NCI-H774 (cell line): ENCODE measurements around the gene PKN3.
"Not testable (repeated sequence)": the region's sequence is repeated elsewhere in the genome, so short reads cannot be mapped to it uniquely, and the experiment has no call there.

ENCODE experiments used
- DNase-seq: peaks from one replicate; lab custom pipeline; 2025; lab: John Stamatoyannopoulos, UW

PKN3 gene

DNA sequence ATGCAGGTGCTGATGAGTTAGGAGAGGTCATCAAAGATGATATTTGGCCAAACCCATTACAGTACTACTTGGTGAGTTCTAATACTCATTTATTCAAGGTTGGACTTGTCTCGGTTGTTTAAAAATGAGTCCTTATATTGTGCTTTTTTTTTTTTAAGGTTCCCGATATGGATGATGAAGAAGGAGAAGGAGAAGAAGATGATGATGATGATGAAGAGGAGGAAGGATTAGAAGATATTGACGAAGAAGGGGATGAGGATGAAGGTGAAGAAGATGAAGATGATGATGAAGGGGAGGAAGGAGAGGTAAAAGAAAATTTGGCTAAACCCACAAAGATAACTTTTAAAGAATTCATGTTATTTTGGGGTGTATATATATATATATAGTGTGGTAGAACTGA, 8.6 kb upstream of the PKN3 start:
- DNase-seq, result not testable (repeated sequence)

DNA sequence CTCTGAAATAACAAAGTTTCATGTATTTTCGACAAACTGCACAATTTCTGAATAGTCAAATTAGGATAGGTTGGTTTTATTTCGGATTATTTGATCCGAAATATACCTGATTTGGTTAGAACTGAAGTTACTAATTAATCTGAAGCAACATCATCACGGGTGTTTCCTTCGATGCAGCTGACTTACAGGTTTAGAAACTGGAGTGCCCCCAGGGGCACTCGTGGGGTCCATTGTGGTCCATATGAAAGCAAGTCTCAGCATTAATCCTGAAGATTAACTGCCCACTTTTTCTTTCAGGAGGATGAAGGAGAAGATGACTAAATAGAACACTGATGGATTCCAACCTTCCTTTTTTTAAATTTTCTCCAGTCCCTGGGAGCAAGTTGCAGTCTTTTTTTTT, 8.0 kb upstream of the PKN3 start:
- DNase-seq, result no peak

DNA sequence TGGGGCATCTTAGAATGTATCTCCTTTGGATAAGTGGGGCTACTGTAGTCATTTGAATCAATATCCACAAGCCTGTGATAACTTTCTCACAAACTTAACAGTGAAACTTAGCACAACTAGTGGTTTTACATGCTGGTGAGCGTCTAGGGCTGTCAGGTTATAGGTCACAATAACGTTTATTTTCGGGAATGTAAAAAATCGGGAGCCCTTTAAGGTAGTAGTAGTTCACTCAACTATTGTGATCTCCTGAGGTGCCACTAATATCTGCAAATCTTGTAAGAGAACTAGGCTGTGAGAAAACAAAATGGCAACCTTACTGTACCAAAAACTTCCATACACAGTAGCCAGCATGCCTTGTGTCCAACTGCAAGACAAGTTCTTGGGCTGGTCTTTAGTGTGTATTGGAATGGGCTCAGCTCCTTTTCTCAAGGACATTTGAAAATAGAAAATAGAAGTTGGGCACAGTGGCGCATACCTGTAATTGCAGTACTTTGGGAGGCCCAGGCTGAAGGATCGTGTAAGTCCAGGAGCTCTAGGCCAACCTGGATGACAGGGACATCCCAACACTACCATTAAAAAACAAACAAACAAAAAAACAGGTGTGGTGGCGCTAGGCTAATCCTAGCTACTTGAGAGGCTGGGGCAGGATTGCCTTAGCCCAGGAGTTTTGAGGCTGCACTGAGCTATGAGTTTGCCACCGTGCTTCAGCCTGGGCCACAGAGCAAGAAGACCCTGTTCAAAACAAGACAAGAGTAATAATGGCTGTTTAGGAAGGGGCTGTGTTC, 5.2 kb upstream of the PKN3 start:
- no peak for DNase-seq

DNA sequence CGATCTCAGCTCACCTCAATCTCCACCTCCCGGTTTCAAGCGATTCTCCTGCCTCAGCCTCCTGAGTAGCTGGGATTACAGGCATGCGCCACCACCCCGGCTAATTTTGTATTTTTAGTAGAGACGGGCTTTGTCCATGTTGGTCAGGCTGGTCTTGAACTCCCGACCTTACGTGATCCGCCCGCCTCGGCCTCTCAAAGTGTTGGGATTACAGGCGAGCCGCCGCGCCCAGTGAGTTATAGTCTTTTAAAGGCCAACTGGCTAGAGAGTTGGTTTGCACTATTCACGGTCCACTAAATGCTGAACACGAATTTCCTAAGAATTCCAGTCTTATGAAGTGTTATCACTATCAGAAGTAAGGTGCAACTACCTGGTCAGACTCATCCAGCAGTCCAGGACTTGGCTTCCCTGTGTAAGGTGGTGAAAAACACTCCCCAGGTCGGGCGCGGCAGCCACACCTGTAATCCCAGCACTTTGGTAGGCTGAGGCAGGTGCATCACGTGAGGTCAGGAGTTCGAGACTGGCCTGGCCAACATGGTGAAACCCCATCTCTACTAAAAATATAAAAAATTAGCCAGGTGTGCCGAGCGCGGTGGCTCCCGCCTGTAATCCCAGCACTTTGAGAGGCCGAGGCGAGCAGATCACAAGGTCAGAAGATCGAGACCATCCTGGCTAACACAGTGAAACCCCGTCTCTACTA, 3.1 kb upstream of the PKN3 start:
- DNase-seq, result not testable (repeated sequence)

DNA sequence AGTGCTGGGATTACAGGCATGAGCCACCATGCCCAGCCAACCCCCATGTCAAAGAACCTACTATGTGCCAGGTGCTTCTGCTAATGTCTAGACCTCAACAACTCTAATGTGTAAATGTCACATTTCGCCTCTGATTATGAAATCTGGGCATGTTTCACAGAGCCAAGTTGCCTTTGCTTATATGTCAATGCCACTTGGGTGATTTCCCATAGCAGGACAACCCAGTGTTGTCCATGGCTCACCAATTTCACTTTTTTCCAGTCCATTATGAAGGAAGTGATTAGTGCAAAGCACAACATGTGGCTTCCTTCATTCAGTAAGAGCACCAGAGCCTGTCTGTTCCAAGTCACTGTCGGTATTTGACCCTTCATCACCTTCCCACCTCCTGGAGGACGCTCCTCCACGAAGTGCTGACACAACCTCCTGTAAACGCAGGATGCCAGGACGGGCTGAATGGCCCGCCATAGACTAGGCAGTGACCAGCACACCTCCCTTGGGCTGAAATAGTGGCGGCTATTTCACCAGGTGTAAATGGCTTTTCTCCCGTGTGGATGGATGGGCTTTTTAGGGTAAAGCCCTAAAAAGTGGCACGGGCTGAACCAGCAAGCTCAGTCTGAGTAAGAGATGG, 962 bp upstream of the PKN3 start:
- DNase-seq, result no peak

DNA sequence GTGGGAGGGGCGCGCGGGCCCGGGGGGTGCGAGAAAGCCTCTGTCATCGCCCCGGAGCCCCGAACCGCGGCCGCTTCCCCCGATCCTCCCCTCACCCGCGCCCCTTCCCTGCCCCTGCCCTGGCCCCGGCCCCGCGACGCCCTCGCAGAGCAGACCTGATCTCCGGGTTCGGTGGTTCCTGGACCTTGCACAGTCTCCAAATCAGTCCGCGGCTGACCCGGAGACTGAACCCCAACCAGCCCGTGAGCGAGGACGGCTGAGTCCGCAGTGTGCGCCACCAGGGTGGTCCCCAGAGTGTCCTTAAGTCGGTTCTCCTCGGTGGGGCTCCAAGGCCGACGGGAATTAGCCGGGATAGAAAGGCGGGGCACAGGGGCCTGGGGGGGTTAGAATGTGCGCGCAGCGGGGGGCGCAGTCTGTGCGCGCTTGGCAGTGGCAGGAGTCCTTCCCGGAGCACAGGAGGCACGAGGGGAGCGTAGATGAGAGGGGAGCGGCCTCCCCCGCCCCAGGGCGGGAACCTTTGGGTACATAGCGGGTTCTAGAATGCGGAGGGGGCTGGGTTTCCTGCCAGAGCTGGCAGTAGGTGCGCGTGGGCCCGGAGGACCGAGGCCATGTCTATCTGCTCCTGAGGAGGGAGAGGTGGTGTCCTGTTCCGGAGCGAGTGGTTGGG, 779 bp downstream of the PKN3 start:
- DNase-seq, result no peak

DNA sequence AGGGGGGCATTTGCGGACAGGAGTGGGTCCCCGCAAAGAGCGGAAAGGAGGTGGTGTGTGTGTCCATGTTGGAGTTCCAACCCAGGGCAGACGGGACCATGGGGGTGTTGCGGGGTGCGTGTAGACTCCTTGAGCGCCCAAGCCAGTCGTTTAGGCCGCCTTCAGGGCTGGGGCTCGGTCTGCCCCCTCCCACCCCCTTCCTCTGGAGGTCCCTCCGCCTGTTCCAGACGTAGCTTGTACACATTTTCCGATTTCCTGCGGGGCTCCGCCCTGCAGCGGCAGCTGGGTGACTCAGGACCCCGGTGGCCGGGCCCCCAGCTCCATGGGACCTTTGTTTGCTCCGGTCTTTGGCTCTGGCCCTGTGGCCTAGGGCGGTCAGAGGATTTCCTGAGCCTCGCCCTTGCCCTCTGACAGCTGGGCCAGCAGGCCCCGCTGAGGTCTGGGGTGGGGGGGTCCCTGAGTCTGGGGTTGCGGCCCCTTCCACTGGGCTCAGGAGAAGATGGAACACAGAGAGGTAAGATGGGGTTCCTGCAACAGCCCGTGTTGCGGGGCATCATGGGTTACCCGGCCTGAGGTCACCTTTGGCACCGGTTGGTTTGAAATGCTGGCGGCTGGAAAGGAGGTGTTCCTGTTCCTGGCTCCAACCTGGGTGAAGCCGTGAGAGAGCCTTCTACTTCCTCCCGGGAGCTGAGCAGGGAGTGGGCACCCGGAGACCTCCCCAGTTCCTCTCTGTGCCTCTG, 1.5 kb downstream of the PKN3 start:
- DNase-seq, result no peak

DNA sequence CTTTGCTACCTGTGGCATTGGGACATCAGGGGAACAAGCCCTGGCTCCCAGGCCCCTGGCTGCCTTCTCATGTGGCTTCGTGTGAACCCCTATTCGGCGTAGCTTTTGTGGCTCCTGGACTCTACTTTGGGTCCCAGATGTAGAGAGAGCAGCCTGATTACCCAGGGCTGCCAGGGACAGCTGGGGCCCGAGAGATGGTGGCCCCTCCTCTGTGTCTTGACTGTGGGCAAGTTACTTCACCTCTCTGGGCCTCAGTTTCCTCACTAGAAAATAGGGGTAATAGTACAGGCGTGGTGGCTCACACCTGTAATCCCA, 2.0 kb downstream of the PKN3 start:
- no peak for DNase-seq

DNA sequence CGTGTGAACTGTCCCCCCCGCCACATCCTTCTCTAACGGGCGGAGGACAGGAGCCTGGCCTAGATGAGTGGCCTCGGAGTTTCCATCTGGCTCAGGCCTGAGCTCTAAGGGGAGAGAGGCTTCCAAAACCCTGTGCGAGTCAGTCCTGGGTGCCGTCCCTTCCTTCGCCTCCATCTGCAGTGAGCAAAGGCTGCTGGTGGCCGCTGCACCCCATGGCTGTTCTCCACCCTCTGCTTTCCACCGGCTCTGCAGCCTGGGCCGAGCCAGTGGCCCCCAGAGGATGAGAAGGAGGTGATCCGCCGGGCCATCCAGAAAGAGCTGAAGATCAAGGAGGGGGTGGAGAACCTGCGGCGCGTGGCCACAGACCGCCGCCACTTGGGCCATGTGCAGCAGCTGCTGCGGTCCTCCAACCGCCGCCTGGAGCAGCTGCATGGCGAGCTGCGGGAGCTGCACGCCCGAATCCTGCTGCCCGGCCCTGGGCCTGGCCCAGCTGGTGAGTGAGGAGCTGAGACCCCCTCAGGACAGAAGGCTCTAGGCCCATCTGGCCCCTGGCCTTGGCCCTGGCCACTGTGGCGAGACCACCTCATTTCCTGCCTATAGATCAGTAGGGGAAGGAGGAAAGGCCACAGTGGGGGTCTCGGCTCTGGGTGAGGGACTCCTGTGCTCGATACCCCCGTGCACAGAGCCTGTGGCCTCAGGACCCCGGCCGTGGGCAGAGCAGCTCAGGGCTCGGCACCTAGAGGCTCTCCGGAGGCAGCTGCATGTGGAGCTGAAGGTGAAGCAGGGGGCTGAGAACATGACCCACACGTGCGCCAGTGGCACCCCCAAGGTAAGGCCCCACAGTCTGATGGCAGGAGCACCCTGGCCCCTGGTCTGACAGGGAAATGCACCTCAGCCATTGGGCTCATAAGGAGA, 3.0 kb downstream of the PKN3 start:
- DNase-seq, result no peak

DNA sequence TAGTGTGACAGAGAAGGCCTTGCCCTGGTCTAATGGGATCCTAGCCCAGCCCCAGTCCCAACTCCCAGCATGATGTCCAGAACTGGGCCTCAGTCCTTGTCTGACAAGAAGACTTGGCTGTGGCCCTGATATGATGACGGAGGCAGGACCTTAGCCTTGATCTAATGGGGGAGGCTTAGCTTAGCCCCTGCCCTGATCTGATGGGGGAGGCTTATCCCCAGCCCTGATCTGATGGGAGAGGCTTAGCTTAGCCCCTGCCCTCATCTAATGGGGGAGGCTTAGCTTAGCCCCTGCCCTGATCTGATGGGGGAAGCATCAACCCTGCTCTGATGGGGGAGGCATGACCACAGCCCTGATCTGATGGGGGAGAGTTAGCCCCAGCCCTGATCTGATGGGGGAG, 3.7 kb downstream of the PKN3 start:
- no peak for DNase-seq

DNA sequence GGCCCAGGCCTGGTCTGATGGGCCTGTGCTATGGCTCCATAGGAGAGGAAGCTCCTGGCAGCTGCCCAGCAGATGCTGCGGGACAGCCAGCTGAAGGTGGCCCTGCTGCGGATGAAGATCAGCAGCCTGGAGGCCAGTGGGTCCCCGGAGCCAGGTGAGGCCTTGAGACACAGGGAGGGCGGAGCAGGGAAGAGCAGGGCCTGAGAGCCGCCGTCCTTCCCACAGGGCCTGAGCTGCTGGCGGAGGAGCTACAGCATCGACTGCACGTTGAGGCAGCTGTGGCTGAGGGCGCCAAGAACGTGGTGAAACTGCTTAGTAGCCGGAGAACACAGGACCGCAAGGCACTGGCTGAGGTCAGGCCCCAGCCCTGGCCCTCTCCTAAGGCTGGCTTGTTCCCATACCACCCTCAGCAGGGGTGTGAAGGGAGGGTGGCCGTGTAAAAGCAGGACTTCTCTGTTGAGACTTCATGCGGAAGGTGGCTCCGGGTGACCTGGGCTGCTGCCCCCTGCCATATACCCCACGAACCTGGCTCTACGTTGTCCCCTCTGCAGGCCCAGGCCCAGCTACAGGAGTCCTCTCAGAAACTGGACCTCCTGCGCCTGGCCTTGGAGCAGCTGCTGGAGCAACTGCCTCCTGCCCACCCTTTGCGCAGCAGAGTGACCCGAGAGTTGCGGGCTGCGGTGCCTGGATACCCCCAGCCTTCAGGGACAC, 4.5 kb downstream of the PKN3 start:
- no peak for DNase-seq

DNA sequence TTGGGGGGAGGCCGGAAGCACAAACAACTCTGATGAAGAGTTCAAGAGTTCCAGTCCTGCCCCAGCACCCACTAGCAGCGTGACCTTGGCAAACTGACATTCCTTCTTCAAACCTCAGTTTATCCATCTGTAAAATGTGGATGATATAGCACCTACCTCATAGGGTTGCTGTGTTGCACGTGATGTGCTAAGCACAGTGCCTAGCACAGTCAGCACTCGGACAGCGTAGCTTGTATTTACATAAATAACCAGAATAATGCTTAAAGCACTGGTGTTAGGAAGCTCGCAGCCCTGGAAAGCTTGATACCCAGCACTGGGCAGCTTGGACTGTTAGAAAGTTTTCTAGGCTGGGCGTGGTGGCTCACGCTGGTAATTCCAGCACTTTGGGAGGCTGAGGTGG, 5.1 kb downstream of the PKN3 start:
- DNase-seq, result no peak

DNA sequence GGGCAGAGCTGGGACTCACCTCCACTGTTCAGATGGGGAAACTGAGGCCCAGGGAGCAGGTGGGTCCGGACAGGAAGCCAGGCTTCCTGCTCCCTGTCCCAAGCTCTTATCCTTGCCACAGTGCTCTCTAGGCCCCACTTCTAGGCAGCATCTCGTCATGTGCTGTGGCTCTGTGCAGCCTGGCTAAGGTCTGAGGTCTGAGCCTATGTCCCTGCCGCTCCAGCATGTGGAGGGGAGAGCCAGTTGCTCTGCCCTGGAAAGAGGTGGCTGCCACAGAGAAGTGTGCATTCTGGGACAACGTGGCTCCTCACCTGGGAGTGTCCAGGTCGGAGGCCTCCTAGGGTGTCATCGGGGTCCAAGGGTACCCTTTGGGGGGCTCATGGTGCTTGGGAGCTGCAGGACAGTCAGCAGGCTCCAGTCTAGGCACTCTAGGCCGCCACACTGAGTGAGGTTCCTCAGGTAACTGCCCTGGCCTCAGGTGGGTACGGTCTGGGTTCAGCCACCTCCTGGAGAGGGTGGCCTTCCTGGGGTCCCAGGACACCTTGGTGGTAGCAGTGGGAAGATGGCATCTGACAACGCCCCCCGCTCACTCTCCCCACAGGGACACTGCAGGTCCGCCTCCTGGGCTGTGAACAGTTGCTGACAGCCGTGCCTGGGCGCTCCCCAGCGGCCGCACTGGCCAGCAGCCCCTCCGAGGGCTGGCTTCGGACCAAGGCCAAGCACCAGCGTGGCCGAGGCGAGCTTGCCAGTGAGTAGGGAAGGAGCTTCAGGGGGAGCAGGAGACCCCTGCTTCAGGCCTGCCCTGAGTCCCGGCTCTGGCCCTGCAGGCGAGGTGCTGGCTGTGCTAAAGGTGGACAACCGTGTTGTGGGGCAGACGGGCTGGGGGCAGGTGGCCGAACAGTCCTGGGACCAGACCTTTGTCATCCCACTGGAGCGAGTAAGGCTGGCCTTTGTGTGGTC, 10.4 kb downstream of the PKN3 start:
- no peak for DNase-seq

DNA sequence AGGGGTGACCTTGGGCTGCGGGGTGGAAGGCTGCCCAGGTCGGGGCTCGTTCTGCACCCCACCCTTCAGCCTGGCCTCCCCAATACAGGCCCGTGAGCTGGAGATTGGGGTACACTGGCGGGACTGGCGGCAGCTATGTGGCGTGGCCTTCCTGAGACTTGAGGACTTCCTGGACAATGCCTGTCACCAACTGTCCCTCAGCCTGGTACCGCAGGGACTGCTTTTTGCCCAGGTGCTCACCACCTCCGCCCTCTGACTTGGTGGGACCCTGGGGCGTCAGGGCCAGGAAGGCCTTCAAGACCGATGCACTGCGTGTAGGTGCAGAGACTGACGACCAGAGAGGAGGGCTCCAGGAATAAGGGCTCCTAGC, 11.1 kb downstream of the PKN3 start:
- DNase-seq, result no peak

DNA sequence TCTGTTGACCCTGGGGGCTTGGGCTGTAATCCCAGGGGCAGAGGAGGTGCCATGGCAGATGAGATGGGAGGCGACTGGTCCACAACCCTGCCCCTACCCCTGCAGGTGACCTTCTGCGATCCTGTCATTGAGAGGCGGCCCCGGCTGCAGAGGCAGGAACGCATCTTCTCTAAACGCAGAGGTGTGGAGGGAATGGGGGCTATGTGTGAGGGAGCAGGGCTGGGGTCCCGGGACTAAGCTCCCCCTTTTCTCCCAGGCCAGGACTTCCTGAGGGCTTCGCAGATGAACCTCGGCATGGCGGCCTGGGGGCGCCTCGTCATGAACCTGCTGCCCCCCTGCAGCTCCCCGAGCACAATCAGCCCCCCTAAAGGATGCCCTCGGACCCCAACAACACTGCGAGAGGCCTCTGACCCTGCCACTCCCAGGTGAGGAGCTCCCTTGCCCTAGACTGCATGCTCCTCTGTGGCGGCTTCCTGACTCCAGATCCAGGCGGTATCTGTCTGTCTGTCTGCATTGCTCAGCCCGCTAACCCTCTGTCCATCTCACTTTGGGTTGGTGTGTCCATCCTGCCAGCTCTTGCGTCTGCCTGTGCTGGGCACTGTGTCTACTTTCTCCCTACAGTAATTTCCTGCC, 11.8 kb downstream of the PKN3 start:
- no peak for DNase-seq

DNA sequence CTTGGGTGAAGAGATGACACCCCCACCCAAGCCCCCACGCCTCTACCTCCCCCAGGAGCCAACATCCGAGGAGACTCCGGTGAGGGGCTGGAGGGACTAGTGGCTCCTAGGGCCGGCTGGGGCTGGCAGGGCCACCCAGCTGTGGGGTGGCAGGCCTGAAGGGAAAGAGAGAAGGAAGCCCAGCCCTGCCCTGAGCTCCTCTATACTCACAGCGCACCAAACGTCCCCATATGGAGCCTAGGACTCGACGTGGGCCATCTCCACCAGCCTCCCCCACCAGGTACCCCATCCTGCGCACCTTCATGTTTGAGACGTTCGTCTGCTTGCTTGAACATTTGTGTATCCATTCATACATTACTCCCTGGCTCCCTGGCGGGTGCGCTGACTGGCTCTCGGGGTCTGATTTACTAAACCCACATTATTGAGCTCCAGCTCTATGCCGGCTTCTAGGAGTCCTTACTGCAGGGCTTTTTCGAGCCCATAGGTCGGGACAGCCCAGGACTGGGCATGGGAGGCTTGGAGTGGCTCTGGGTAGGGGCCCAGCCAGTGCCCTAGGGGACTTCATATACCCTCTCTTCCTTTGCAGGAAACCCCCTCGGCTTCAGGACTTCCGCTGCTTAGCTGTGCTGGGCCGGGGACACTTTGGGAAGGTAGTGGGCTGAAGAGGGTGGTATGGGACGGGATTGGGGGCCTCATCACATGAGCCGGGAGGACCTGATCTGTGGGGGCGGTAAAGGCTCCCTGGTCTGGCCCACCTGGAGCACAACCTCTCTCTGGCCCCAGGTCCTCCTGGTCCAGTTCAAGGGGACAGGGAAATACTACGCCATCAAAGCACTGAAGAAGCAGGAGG, 12.5 kb downstream of the PKN3 start:
- DNase-seq, result no peak

DNA sequence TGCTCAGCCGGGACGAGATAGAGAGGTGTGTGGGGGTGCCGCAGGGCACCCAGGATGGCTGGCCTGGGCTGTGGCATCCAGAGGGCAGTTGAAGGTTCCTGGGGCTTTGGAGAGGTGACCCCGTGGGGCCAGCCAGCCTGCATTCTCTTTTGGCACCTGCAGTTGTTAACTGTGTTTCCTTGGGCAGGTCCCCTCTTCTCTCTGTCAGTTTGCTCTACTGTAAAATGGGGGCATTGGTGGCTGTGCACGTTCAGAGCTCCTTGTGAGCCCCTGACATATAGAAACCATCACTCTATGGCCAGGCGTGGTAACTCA, 13.1 kb downstream of the PKN3 start:
- no peak for DNase-seq

DNA sequence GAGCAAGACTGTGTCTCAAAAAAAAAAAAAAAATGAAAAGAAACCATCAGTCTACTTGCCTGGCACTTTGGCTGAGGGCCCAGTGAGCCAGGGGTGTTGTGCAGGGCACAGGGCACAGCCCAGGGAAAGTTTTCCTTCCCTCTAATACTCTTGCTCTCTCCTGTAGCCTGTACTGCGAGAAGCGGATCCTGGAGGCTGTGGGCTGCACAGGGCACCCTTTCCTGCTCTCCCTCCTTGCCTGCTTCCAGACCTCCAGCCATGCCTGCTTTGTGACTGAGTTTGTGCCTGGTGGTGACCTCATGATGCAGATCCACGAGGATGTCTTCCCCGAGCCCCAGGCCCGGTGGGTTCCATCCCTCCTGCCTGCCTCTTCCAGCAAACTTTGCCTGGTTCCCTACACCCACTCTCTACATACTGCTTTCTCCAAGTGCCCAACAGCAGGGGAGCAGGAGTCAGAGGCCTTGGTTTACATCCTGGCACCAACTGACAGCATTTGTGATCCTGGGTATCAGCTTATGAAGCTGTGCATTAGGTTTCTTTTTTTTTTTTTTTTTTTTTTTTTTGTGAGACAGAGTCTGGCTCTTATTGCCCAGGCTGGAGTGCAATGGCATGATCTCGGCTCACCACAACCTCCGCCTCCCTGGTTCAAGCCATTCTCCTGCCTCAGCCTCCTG, 14.4 kb downstream of the PKN3 start:
- no peak for DNase-seq
